ENCODE results near the gene UNC93B1.
A peak's percentile ranks its signal among the peaks of the same experiment; 100 is the strongest.

The UNC93B1 gene

GRCh38 chr11:68040101-68040956 is 36.4 kb upstream of the UNC93B1 start:
- no peak for DNase-seq (ENCODE audit: low read depth)

- no peak for DNase-seq (ENCODE audit: low read depth)
These were observed 35.7 kb upstream of the UNC93B1 start for GRCh38 chr11:68039526-68040086.

- no peak for DNase-seq (ENCODE audit: low read depth)
These were observed 35.0 kb upstream of the UNC93B1 start, which contains the start of gene TCIRG1 for GRCh38 chr11:68038718-68039525. Gene TCIRG1 (plus strand): TSS chr11:68039025. CDS start chr11:68041272, 2,247 bp downstream.

- DNase-seq (ENCODE audit: low read depth): no peak
These were observed 34.4 kb upstream of the UNC93B1 start for GRCh38 chr11:68038226-68038717.

- no peak for DNase-seq (ENCODE audit: low read depth)
These were observed 33.7 kb upstream of the UNC93B1 start for GRCh38 chr11:68037411-68038225.

GRCh38 chr11:68036717-68037239 is 32.9 kb upstream of the UNC93B1 start:
- DNase-seq (ENCODE audit: low read depth): no peak

GRCh38 chr11:68036141-68036716 is 32.3 kb upstream of the UNC93B1 start:
- DNase-seq (ENCODE audit: low read depth): no peak

GRCh38 chr11:68035266-68035876 is 31.5 kb upstream of the UNC93B1 start:
- DNase-seq (ENCODE audit: low read depth): no peak

GRCh38 chr11:68033708-68034045 is 29.8 kb upstream of the UNC93B1 start:
- no peak for DNase-seq (ENCODE audit: low read depth)

- DNase-seq (ENCODE audit: low read depth): no peak
These were observed 29.3 kb upstream of the UNC93B1 start for GRCh38 chr11:68032997-68033707.

- no peak for DNase-seq (ENCODE audit: low read depth)
These were observed 28.1 kb upstream of the UNC93B1 start for GRCh38 chr11:68032003-68032402.

- no peak for DNase-seq (ENCODE audit: low read depth)
These were observed 27.2 kb upstream of the UNC93B1 start for GRCh38 chr11:68031144-68031464.

GRCh38 chr11:68030318-68031143 is 26.6 kb upstream of the UNC93B1 start, which contains the start of gene NDUFS8:
Gene NDUFS8 (plus strand): TSS chr11:68030681. CDS start chr11:68032152, 1,471 bp downstream.
- DNase-seq (ENCODE audit: low read depth): peak; percentile 95

- DNase-seq (ENCODE audit: low read depth): no peak
These were observed 25.1 kb upstream of the UNC93B1 start for GRCh38 chr11:68028802-68029545.

- no peak for DNase-seq (ENCODE audit: low read depth)
These were observed 23.8 kb upstream of the UNC93B1 start for GRCh38 chr11:68027667-68028066.

GRCh38 chr11:68026391-68027105 is 22.7 kb upstream of the UNC93B1 start:
- DNase-seq (ENCODE audit: low read depth): no peak

GRCh38 chr11:68025047-68025446 is 21.1 kb upstream of the UNC93B1 start:
- no peak for DNase-seq (ENCODE audit: low read depth)

- DNase-seq (ENCODE audit: low read depth): no peak
These were observed 20.6 kb upstream of the UNC93B1 start for GRCh38 chr11:68024508-68024907.

Measured in stimulated activated CD8-positive, alpha-beta memory T cell treated with anti-CD3 and anti-CD28 coated beads, Interleukin-15, amount 100 ng/mL, for 1 hour (primary cell).